ENCODE results near the gene UNK. TPM values are rescaled to one million over a fixed set of nuclear protein-coding genes. Genes with fewer than 3 reads are reported as not detected.

UNK gene
- total and polyA plus RNA-seq, 2 of the 13 experiments (the other 11 are each of a cell fraction or from before 2014, with no cell fraction given) = 31.6 to 33.0 TPM

DNA sequence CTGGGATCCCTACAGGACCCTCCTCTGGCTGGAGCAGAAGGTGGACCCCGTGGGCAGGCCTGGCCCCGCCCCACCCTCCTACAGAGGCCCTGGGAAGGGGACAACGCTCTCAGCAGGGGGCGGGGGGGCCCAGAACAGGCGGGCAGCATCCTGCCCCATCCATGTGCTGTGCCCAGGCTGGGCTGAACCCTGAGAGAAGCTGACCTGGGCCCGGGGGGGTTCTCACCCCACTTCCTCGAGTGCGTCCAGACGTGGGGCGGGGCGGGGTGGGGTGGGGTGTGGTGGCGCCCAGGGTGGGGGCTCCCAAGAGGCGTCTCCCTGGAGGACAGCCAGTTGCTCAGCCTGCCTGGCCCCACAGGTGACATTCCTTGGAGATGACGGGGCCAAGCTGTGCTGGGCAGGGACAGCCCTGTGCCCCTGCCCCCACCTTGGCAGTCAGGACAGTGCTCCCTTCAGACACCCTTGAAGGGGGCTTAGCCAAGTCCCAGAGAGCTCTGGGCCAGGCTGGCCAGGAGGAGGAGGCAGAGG is 60.0 kb downstream of the UNK start (continued):
- TF ChIP-seq ZC3H13 (CRISPR knock-in tag; IDR thresholded peaks at IDR 0.05) (no peak), ZNF816 (CRISPR knock-in tag; IDR thresholded peaks at IDR 0.05; ENCODE audit: borderline replicate concordance) (no peak), ZNF234 (CRISPR knock-in tag; conservative IDR thresholded peaks at IDR 0.05) (no peak), ZNF160 (CRISPR knock-in tag; IDR thresholded peaks at IDR 0.05) (no peak; the same call in 1 of the 2 replicates), ATF7 (IDR thresholded peaks at IDR 0.05) (no peak), ATF7 (CRISPR knock-in tag; IDR thresholded peaks at IDR 0.05) (peak; percentile 16), PHF5A (CRISPR knock-in tag; IDR thresholded peaks at IDR 0.05; ENCODE audit: low read depth, unreplicated experiment) (no peak), PHF21A (CRISPR knock-in tag; IDR thresholded peaks at IDR 0.05) (peak; percentile 41), ZNF18 (CRISPR knock-in tag; IDR thresholded peaks at IDR 0.05; ENCODE audit: insufficient replicate concordance) (peak; percentile 1), BCLAF1 (IDR thresholded peaks at IDR 0.05) (no peak), ZNF709 (CRISPR knock-in tag; IDR thresholded peaks at IDR 0.05) (peak; percentile 52; the same call in 1 of the 2 replicates), ZSCAN22 (CRISPR knock-in tag; IDR thresholded peaks at IDR 0.05) (no peak), SAP130 (CRISPR knock-in tag; IDR thresholded peaks at IDR 0.05; ENCODE audit: low read depth) (peak; percentile 34), MTF1 (CRISPR knock-in tag; IDR thresholded peaks at IDR 0.05) (no peak), ZEB1 (IDR thresholded peaks at IDR 0.05; ENCODE audit: insufficient replicate concordance, low read depth) (no peak), SNRNP70 (IDR thresholded peaks at IDR 0.05; ENCODE audit: low read depth, low read length) (no peak), MEIS1 (CRISPR knock-in tag; IDR thresholded peaks at IDR 0.05; ENCODE audit: borderline replicate concordance) (no peak), NFYC (CRISPR knock-in tag; IDR thresholded peaks at IDR 0.05) (no peak), GTF2F1 (IDR thresholded peaks at IDR 0.05; ENCODE audit: low read length) (no peak), TEAD3 (CRISPR knock-in tag; optimal IDR thresholded peaks at IDR 0.05; ENCODE audit: borderline replicate concordance) (peak; percentile 73)
- TF ChIP-seq, protein P1, sequence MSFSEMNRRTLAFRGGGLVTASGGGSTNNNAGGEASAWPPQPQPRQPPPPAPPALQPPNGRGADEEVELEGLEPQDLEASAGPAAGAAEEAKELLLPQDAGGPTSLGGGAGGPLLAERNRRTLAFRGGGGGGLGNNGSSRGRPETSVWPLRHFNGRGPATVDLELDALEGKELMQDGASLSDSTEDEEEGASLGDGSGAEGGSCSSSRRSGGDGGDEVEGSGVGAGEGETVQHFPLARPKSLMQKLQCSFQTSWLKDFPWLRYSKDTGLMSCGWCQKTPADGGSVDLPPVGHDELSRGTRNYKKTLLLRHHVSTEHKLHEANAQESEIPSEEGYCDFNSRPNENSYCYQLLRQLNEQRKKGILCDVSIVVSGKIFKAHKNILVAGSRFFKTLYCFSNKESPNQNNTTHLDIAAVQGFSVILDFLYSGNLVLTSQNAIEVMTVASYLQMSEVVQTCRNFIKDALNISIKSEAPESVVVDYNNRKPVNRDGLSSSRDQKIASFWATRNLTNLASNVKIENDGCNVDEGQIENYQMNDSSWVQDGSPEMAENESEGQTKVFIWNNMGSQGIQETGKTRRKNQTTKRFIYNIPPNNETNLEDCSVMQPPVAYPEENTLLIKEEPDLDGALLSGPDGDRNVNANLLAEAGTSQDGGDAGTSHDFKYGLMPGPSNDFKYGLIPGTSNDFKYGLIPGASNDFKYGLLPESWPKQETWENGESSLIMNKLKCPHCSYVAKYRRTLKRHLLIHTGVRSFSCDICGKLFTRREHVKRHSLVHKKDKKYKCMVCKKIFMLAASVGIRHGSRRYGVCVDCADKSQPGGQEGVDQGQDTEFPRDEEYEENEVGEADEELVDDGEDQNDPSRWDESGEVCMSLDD (CRISPR knock-in tag; IDR thresholded peaks at IDR 0.05; ENCODE audit: borderline replicate concordance) = no peak
- TF ChIP-seq, protein P2, sequence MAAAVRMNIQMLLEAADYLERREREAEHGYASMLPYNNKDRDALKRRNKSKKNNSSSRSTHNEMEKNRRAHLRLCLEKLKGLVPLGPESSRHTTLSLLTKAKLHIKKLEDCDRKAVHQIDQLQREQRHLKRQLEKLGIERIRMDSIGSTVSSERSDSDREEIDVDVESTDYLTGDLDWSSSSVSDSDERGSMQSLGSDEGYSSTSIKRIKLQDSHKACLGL (CRISPR knock-in tag; IDR thresholded peaks at IDR 0.05) = no peak
- TF ChIP-seq, protein P3, sequence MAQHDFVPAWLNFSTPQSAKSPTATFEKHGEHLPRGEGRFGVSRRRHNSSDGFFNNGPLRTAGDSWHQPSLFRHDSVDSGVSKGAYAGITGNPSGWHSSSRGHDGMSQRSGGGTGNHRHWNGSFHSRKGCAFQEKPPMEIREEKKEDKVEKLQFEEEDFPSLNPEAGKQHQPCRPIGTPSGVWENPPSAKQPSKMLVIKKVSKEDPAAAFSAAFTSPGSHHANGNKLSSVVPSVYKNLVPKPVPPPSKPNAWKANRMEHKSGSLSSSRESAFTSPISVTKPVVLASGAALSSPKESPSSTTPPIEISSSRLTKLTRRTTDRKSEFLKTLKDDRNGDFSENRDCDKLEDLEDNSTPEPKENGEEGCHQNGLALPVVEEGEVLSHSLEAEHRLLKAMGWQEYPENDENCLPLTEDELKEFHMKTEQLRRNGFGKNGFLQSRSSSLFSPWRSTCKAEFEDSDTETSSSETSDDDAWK (CRISPR knock-in tag; IDR thresholded peaks at IDR 0.05) = no peak

Data from HepG2 (cell line).